GM23248 (cell line): Measurements from ENCODE around the gene APP.

ENCODE experiments used
- EZH2 ChIP-seq: fragments of 200-600 bp; sonication (generic); IDR thresholded peaks from 2 replicates; pipeline ENCODE4 v1.6.1; 2018; ENCODE audit warnings: antibody characterized with exemption, mild to moderate bottlenecking; ENCODE audit not compliant: insufficient read depth, poor library complexity, severe bottlenecking
- EZH2phosphoT487 ChIP-seq: fragments of 200-600 bp; sonication (generic); IDR thresholded peaks from 2 replicates; pipeline ENCODE4 v1.6.1; 2018; ENCODE audit warnings: antibody characterized with exemption, moderate library complexity, mild to moderate bottlenecking, low read depth; ENCODE audit not compliant: insufficient read depth

GRCh38 chr21:25836396-25836795 lies 334.2 kb downstream of the APP start:
- TF ChIP-seq EZH2 (no peak), EZH2phosphoT487 (no peak)
